HUDEP-2 (cell line): ENCODE measurements around the gene NAV2.
"Not testable (repeated sequence)": the region's sequence is repeated elsewhere in the genome, so short reads cannot be mapped to it uniquely, and the experiment has no call there.

Experiments used
- DNase-seq, 76 experiments: peaks; one replicate each; lab custom pipeline; 2025; ENCODE audit not compliant: unreplicated experiment in 76 of 76; lab: John Stamatoyannopoulos, UW

NAV2 gene

DNA sequence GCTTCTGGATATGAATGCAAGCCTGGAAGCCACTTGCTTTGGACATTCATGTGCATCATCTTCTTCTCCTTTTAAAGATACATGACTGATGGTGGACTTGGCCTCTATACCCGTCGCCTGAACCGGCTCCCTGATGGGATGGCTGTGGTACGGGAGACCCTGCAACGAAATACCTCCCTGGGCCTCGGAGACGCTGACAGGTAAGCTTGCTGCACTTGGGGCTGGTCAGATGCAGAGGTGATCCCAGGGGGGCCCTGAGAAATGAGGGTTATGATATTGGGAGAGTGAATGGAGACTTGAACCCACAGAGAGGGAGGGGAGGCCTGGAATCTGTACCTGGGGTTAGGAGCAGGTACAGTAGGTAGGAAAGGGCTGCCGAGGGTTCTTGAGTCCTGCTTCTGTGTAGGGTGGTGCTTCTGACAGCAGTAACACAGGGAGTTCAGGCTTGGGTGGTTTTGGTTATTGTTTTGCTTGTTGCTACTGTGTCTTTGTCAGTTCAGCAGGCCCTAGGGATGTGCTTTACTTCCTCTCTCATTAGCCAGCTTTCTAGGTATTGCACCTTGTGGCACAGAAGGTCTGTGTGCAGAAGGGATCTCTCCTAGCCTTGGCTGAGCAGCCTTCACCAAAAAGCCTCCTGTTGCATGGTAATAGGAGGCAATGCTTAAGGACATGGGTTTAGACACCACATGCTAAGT is 271.6 kb downstream of the NAV2 start:
- DNase-seq, result no peak

DNA sequence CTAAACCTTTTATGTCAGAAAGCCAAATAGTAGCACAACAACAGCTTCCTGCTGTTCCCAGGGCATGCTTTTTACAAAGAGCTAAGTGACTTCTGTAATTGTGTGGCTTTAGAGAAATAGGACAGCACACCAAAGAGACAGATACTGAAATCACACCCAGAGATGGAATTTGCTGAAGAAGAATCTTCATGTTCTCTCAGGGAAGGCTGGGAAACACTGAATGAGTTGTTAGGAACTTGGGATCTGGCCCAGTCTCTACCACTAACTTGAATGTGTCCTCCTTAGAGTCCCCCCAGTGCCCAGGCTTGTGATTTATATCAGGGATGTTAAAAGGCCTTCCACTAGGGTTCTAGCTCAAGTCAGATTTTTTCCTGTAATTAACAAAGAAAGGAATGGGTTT is 272.5 kb downstream of the NAV2 start:
- DNase-seq, result no peak

GRCh38 chr11:19987331-19987801 is 274.7 kb downstream of the NAV2 start:
- peak in 1 of 76 experiments; percentile 4 for DNase-seq

DNA sequence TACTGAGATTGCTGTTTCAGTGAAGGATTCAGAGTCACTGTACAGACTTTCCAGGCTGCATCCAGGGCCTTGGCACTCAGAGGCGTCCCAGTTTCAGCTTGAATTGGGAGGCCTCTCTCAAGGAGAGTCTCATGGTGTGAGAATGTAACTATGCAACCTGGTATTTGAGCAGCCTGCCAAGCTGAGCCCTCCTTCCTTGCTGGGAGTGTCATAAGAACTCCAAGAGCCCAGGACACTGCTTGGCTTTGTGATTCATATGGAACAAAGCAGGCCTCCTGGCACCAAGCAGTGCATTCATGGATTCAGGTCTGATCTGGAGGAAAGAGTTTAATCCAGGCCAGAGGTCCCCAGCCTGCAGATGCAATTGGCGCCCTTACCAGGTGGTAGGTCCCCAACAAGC is 276.0 kb downstream of the NAV2 start:
- no peak for DNase-seq

DNA sequence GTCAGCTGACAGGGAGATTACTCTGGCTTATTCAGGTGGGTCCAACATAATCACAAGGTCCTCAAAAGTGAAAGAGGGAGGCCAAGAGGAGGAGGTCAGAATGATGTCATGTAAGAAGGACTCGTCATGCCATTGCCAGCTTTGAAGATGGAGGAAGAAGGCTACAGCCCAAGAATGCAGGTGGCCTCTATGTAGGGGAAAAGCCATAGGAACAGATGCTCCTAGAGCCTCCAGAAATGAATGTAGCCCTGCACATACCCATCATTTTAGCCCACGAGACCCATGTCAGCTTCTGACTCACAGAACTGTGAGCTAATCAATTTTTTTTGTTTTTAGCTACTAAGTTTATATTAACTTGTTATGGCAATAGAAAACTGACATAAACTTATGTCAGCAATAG is 276.6 kb downstream of the NAV2 start:
- DNase-seq, result no peak

DNA sequence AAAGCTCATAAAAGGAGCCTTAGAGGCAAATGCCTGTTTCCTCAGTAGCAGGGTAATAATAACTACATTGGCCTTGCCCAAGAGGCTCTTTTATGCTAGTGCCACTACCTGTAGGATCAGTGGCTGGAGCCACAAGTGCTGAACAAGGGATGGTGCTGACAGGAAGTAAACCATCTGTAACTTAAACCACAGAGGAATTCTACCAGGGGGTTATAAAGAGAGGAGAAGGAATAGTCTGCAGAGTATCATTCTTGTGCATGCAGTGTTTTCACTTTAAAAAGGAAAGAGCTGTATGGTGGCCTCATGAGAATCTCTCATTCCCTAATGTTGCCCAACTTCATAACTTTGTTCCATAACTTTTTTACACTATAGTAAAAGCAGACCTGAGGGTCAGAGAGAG is 279.5 kb downstream of the NAV2 start:
- no peak for DNase-seq

- DNase-seq, result no peak
Observed at GRCh38 chr11:19992998-19993397, 280.4 kb downstream of the NAV2 start.

- no peak for DNase-seq
Observed at GRCh38 chr11:19994672-19995071, 282.0 kb downstream of the NAV2 start.

DNA sequence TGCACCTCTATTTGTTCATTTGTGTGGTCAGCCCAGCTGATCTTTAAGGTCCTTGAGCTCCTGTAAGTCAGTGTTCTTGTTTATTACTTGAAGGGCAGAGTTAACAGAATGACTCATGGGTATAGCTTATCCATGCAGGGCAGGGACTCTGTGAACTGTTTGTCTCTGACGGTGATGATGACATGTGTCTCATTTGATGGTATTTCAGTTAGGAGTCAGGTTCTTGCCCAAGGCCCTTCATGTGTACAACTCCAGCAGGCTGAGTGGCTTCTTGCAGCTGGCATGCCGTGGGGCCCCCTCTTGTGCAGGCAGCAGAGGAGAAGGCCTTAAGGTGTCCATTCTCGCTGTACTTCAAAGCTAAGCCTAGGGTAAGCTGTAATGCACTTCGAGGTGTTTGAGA is 282.5 kb downstream of the NAV2 start:
- peak in 4 of 76 experiments; percentile 1 to 14 (median 10) for DNase-seq

- DNase-seq, result no peak
Observed at GRCh38 chr11:19996571-19996970, 283.9 kb downstream of the NAV2 start.

DNA sequence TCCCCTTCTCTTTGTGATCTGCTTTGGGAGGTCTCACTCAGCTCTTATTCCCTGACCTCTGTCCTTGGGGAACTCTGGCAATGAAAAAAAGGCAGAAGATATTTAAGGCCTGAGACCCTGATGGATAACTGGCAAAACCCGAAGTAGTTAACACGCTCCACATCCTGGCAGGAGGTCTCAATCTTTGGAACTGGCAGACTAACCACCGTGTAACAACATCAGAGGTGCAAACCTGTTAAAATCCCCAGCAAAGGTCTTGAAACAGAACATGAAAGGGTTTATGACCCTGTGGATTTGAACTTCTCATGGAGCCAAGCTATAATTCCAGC is 287.3 kb downstream of the NAV2 start:
- DNase-seq, result no peak

- DNase-seq, result no peak
Observed at GRCh38 chr11:20000351-20001134, 287.9 kb downstream of the NAV2 start.

- no peak for DNase-seq
Observed at GRCh38 chr11:20002312-20003216, 289.9 kb downstream of the NAV2 start.

DNA sequence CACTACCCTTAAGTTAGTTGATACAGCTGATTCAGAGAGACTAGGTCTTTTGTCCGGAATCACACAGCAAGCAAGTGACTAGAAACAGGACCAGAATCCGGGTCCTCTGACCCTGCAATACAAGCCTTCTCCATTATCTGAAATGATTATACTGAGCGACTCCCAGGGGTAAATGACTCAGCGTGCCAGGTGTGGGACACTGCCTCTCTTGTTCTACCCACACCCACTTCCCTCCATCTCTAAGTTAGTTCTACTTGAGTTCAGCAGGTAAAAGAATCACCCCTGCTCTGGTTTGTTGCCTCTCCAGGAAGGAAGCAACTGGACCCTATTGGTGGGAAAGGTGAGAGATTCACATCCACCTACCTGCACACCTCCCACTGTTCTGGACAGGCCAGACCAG is 290.7 kb downstream of the NAV2 start:
- DNase-seq, result no peak

DNA sequence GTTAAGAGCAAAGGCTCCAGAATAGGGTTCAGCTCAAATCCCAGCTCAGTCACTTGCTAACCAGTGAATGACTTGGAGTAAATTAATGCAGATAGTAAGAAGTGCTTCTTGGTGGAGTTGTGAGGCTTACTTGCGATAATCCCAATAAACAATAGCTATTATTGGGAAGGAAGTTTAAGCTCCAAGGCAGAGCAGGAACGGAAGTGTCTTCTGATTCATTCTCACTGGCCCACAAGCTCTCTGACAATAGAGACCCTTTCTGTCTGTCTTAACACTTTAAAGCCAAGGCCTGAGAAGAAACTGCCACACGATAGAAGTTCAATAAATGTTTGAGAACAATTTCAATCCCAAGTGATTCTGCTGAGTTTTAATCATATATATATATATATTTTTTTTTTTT is 292.2 kb downstream of the NAV2 start:
- no peak for DNase-seq

DNA sequence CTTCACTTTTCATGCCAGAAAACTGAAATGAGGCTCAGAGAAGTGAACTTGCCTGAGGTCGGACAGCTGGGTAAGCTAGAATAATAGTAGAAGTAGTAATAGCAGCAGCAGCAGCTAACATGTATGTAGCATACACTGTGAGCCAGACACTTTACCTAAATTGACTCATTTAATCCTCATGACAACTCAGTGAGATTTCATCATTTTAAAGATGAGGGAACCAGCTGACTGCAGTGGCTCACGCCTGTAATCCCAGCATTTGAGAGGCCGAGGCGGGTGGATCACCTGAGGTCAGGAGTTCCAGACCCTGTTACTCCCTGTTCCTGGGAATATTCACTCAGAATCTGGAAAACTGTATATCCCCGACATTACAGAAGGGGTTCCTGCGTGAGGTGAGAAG is 293.1 kb downstream of the NAV2 start:
- DNase-seq, result no peak

- DNase-seq, result not testable (repeated sequence)
Observed at GRCh38 chr11:20006618-20007017, 294.0 kb downstream of the NAV2 start.

- no peak for DNase-seq
Observed at GRCh38 chr11:20007386-20007785, 294.7 kb downstream of the NAV2 start.

DNA sequence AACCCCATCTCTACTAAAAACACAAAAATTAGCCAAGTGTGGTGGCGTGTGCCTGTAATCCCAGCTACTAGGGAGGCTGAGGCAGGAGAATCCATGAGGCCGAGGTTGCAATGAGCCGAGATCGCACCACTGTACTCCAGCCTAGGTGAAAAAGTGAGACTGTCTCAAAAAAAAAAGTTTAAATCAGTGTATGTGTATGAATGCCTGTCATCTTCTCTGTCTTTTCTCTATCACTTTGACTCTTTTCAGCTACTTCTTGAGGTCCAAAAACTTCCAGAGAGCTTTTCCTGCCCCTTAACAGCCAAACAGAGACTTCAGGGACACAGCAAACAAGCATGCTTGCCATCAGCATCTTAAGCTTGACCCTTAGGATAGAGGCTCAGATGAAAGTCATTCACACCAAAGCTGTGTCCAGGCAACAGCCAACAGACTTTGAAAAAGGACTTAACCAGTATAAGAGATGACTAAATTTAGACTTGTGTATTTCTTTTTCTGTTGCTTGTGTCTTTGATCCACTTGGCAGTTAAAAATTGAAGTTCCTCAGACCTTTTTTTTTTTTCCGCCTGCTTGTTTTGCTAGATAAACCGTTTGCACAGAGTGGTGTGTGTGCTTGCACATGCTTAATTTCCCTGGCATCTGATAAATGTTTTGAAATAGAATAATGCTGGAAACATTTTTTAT is 295.7 kb downstream of the NAV2 start:
- no peak for DNase-seq

GRCh38 chr11:20008871-20009644 is 296.4 kb downstream of the NAV2 start:
- no peak for DNase-seq
